Measurements from ENCODE around the gene ARHGAP42.

The ARHGAP42 gene

GRCh38 chr11:100769165-100769564, 82.1 kb downstream of the ARHGAP42 start:
- no peak for DNase-seq

DNA sequence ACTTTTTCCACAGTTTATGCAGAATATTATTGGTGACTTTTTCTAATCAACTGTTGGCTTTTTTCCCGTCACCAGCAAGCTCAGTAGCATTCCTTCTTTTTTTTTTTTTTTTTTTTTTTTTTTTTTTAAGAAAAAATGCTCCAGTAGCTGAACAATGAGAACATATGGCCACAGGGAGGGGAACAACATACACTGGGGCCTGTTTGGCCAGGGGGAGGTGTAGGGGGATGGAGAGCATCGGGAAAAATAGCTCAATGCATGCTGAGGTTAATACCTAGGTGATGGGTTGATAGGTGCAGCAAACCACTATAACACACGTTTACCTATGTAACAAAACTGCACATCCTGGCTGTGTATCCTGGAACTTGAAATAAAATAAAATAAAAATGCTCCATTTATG, 82.5 kb downstream of the ARHGAP42 start:
- no peak for DNase-seq

DNA sequence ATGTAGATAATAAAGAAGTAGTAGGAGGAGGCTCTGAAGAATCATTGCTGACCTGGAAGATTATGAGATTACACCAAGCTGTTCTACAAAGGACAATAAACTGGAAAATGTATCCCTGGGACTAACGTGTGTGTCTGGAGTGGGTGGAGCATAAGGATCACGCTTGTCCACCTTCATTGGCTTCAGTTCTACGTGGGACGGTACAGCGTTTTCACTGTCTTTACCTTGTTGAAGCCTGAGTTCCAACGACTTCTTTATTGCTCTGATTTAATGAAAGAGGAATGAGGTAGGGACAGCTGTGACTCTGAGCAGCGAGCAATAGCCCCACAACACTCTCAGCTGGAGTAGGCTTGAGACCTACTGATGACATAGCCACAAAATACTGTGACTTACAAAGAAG, 87.0 kb downstream of the ARHGAP42 start:
- no peak for DNase-seq

DNA sequence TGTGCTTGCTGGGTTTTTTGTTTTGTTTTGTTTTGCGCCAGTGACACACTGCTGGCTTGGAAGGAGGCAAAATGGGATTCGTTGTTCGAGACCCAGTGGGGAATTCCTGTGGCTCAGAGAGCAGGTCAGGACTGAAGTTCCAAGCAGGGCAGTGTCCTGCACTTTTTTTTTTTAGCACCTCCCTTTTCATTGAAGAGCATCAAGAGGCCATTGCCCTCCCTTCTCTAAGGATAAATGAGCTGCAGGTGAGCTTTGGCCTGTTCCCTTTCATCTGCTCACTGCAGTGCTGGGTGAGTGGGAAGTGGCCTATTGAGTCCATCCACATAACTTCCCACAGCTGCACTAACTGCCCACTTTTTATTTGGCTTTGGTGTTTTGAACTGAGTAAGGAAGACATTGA, 87.8 kb downstream of the ARHGAP42 start:
- no peak for DNase-seq

DNA sequence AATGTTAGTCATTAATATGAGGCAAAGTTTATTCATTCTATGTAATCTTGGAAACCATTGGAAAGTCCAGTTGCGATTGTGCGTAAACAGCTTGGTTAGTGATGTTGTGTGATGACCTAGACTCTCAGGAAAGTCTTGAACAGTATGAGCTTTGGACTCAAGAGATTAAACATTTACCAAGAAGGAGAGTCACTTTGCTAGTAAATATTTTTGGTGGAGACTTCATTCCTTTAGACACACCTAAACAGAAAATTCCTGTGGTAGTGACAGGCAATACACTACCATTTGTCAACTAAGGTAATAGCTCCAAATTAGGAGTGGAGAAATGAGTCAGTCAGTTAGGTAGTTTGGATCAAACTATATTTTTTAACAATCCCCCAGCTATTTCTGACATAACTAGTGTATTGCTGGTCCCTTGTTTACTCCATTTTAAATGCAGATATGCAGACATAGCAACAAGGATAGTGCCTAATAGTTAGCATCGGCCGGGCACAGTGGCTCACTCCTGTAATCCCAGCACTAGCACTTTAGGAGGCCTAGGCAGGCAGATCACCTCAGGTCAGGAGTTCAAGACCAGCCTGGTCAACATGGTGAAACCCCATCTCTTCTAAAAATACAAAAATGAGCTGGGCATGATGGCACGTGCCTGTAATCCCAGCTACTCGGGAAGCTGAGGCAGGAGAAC, 89.3 kb downstream of the ARHGAP42 start:
- no peak for DNase-seq

GRCh38 chr11:100777103-100777502, 90.0 kb downstream of the ARHGAP42 start:
- no peak for DNase-seq

DNA sequence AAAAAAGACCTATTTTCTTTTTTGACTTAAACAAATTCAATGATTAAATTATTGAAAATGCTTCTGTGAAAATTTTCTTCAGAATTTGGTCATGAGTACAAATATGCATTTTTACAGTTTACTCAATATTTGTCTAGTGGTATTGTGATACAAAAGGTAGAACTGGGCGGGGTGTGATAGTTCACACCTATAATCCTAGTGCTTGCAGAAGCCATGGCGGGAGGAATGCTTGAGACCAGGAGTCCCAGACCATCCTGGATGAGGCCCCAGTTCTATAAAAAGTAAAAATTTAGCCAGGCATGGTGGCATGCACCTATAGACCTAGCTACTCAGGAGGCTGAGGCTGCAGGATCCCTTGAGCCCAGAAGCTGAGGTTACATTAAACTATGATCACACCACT, 90.6 kb downstream of the ARHGAP42 start:
- no peak for DNase-seq

DNA sequence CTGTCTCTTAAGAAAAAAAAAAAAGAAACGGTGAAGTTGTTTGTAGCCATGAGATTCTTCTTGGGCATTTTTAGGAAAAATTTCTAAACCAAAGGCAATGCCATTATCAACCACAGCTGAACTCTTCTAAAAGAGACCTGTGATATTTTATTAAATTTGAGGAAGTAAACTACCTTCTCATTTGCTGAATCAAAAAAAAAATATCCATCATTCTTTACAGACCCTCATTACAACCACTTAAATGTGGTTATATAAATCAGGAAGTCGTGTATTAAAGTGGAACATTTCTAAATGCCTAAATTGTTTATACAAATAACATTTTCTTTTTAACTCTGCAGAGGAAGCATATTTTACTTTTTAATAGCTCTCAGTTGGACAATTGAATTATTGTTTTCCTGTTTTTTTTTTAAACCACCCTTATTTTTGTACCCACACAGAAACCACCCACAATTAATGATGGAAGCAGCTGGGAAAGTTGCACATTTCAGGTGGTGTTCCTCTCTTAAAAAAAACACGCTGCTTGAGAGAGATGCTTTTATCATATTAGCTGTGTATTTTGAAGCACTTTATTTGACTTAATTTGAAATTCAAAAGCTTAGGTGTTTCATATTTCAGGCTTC, 91.2 kb downstream of the ARHGAP42 start:
- DNase-seq: no peak

GRCh38 chr11:100780470-100780869, 93.4 kb downstream of the ARHGAP42 start:
- no peak for DNase-seq

- no peak for DNase-seq
Measured at GRCh38 chr11:100785148-100785983, 98.3 kb downstream of the ARHGAP42 start.

GRCh38 chr11:100788561-100789295, 101.6 kb downstream of the ARHGAP42 start:
- no peak for DNase-seq

GRCh38 chr11:100789500-100789899, 102.4 kb downstream of the ARHGAP42 start:
- no peak for DNase-seq

DNA sequence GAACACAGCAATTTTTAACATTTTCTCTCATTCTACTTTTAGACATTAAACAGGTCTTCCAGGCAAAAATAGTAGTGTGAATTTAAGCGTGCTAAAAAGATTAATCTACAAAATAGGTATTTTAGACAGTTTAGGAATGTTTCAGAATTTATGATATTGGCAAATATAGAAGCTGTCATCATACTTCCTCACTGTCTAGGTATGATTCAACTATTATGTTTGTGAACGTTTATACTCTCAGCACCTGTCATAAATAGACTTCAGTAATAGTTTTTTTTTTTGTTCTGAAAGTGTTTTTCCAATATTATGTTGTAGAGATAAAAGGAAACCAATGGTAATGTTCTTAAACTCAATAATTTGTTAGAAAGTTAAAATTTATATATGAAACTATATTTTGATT, 103.0 kb downstream of the ARHGAP42 start:
- DNase-seq: no peak

DNA sequence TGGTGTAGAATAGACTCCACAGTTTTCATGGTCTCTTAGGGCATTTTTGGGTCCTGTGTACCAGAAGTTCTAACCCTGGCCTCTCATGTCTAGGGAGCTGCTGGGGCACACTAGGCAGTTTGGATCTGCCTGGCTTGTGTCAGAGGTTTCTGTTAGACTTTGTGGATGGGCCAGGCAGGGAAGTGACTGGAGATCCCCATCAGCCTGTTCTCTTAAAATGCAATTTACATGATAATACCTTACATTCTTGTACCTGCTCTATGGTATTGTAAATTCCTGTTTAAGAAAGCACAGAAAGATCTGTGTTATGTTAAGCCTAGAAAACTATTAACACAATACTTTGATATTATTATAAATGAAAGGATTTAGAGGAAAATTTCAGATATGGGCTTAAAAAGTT, 104.0 kb downstream of the ARHGAP42 start:
- no peak for DNase-seq

- no peak for DNase-seq
Measured at GRCh38 chr11:100791860-100792259, 104.8 kb downstream of the ARHGAP42 start.

DNA sequence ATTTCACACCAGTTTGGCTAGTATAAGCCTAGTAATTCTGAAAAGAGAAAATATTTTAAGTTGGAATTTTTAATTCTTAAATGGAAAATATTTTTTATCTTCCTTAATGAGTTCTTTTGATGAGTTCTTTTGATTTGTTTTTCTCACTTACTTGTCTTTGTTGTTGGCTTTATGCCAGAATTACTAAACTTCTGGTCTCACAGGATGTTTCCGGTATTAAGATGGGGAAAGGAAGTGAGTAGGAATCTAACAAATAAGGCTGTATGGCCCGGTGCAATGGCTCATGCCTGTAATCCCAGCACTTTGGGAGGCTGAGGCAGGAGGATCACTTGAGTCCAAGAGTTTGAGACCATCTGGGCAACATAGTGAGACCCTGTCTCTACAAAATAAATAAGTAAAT, 106.4 kb downstream of the ARHGAP42 start:
- DNase-seq: no peak

GRCh38 chr11:100794446-100794845, 107.4 kb downstream of the ARHGAP42 start:
- DNase-seq: no peak

DNA sequence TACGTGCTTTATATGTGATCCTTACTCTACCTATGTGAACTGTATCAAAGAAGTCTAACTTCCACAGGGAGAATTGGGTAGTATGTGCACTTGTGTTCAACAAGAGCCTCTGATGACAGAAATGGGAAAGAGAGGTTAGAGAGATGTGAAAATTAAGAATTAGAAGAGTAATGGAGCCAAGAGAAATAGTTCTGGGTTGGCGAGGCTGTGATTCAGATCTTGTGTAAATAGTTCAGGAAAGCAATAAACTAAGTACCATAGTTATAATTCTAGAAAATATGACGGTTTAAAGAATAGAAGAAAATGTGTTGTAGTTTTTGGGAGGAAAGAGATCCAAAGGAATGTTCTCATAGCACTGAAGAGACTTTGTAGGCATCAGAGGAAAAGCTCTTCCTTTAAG, 112.4 kb downstream of the ARHGAP42 start:
- no peak for DNase-seq

DNA sequence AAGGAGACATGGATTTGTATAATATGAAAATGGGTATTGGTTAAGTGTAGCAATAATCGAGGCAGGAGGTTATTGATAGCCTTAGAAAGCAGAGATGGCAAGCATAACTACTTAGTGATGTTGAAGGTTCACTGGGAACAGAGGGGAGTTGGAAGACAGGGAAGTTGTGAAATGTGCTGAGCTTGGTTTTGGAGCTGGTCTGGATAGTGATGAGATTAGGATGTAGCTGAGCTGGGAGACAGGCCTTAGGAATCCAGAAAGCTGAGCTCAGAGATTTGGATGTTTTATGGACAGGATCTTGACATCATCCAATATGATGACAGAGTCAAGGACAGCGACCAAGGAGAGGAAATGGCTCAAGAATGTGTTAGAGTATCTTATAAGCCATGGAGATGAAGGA, 113.1 kb downstream of the ARHGAP42 start:
- no peak for DNase-seq

DNA sequence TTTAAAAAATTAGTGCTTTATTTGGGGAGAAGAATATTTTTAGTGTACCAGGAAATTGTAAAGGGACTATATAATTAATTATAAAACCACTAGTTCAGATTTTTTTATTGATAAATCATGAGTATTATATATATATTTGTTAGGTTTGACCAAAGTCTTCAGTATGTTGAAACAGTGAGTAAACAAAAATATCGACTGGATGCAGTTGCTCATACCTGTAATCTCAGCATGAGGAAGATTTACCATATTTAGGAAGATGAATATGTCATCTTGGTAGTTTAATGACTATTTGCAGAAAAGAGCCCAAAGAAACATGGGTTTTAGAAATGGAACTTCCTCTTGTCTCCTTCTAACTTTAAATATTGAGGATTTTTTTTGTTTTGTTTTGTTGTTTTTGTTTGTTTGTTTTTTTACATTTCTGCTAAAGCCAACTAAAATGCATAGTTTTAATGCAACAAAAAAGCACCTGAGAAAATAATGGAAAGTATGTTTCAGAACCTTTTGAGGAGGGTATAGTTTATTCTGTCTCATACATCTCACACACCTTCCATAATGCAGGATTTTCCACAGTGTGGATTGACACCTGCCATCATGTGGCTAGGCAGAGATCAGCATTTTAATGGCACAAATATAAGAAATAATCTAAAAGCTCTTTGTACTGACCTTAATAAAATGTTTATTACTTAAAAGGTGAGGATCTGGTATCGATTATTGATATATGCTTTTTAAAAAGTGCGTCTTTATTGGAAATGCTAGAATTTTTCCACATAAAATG, 114.3 kb downstream of the ARHGAP42 start:
- DNase-seq: no peak

- no peak for DNase-seq
Measured at GRCh38 chr11:100805506-100806199, 118.6 kb downstream of the ARHGAP42 start.

- DNase-seq: no peak
Measured at GRCh38 chr11:100806296-100806695, 119.2 kb downstream of the ARHGAP42 start.

Data from CD4-positive, alpha-beta T cell treated with Interleukin-17A for 4 hours (primary cell).